ENCODE measurements around the gene PRKAR2B.

The PRKAR2B gene

DNA sequence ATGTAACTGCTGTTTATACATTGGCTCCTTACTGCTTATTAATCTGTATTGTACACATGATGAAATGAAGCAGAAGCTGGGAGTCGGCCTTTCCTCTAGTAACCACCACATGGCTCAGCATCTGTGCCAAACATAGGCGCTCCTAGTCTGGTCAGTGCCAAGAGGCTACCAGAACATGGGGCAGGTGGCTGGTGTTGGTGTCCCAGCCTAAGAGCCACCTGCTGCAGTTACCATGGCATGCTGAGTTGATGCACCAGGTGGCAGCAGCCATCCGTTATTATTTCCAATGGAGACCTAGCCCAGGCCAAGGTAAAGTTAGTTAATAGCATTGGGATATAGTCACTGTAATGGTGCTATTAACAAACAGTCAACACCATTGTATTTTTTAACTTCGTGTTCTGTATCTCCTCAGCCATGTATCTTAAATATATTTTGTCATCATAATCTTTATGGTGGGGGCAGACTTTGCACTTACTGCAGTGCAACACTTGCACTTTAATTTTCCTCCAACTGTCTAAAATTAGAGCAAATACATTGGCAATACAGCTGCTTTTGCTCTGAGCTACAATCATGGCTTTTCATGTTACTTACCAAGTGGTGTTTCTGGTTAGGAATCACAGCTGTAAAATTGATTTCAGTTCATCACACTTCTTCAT lies 157.4 kb downstream of the PRKAR2B start:
- DNase-seq = no peak

DNA sequence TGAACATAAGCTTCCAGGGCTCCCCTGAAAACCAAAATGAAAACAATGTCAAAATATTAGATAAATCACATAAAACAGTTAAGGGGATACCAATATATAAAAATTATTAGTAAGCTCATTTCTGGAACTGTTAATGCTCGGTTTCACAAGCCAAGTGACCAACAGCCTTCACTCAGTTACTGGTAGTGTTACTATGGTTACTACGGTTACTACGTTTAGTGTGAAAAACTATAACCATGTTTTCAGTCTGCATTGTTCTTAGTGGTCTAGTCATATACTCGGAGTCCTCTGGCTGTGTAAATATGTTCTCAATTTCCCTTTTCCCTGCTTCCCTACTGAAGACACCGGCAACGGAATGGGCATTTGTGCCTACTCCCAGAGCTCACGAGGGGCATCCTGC lies 159.1 kb downstream of the PRKAR2B start:
- DNase-seq = no peak

DNA sequence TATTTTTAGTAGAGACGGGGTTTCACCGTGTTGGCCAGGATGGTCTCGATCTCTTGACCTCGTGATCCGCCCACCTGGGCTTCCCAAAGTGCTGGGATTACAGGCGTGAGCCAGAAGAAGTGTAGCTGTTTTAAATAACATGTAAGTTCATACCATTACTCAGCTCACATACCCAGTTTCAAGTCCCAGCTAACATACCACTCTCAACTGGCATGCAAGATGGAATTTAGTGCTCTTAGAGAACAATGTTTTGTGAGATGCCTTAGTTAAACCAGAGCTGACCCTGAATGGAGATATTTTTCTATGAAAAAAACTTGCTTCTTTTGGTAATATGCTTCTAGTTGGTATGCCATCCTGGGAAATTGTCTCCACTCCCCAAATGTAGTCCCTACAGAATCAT lies 161.6 kb downstream of the PRKAR2B start:
- no peak for DNase-seq

DNA sequence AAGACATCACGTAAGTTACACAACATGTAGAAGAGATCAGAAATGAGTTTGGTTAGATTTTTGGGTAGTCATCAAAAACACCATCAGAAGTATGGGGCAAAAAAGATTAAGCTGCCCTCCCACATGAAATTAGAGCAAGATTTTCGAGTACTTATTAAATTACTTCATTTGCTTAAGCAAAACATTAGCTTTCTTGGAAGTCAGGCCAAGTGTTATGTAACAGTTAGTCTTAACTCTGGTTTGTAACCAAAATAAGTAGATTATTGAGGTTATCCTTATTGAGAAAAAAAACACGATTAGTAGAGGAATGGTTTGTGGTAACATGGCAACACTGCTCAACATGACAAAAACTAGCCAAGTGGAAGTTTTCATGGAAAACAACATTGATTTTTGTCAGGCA lies 162.2 kb downstream of the PRKAR2B start:
- no peak for DNase-seq

DNA sequence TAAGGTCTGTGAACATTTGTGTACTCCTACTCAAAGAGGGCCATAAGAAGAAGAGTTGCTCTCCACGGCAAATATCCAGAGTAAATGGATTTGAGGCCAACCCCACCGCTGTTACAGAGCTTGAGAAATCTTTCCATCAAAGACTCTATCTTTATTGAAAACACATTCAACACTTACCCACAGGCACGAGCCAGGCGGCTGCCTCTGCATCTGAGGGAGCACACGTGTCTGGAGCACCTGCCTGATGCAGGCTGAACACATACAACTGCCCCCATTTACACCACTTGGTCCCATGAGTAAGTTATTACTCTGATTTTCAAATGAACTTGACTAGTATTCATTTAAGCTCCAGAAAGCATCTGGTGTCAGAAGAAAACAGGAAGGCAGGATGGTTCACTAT lies 163.0 kb downstream of the PRKAR2B start:
- DNase-seq = no peak

DNA sequence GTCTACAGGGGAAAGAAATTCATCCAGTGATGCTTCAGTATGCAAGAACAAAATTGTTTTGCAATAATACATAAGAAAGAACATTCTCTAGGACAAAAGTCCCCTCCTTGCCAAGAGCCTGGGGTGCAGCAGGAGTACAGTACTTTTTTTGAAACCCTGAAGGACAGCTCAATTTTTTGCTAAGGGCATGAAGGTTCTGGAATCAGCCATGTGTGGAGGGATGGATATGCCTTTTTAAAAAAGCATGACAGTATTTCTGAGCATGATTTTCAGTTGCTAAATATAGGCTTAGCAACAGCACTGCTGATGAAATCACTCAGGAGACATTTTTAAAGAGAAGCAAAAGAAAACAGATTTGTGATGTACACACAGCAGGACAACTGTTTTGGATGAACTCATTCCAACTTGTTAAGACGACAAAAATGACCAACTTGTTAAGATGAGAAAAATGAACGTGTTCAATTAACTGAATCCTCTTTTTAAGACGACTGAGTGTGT lies 163.6 kb downstream of the PRKAR2B start:
- DNase-seq = no peak

DNA sequence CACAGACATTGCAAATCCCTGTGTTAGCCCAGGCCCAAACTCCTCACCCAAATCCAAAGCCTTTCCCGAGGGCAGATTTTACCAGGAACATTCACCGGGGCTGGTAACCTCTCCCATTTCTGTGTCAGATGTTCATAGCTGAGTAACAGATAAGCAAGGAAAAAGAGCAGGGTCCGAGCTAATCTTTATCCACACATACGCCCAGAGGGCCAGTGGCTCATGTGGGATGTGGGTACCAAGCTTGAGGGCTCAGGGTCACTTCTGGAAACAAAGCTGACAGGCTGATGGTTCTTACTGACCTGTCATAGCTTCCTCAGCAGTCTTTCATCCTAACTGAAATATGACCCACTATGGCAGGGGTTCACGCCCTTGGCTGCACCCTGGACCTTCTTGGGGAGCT lies 164.1 kb downstream of the PRKAR2B start:
- DNase-seq = no peak

DNA sequence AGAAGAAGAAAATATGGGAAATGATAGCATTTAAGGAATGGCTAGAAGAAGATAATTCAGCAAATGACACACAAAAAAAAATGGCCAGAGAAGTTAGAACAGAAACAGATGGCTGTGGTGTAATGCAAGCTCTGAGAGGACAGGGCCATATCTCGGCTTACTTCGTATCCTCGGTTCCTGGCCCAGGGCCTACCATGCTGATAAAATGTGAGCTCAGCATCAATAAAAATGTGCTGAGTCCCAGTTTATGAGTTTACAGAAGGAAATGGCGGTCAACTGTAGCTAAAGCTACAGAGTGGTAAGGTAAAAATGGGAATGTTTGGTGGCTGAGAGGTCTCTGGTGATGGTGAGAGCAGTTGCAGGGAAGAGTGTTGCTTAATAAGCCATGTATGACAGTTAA lies 165.1 kb downstream of the PRKAR2B start:
- DNase-seq = no peak

DNA sequence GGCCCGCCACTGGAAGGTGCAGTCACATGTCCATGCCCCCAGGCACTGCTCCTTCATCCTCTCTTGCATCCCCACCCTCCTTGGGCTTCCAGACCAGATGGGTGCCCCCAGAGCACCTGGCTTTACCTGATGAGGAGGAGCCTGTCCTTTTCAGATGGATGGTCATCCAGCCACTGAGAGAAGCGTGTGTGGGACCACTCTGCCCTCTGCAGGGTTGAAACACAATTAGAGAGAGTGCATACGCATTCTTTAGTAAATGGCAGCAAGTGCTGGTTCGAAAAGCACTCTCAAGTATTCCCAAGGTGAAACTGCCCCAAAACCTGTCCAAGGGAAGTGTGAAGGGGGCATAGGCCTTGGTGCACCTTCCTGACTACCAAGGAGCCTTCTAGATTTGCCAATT lies 165.9 kb downstream of the PRKAR2B start:
- DNase-seq = no peak
